Measurements from ENCODE around the gene TEKT1. TPM values are rescaled to one million over a fixed set of nuclear protein-coding genes. Genes with fewer than 3 reads are reported as not detected.
"Not testable (repeated sequence)": the region's sequence is repeated elsewhere in the genome, so short reads cannot be mapped to it uniquely, and the experiment has no call there.

The TEKT1 gene
- polyA plus RNA-seq, 1 donor, result not detected

- no peak for DNase-seq
Observed at GRCh38 chr17:6815775-6816174, 15.8 kb downstream of the TEKT1 start.

GRCh38 chr17:6812295-6812694 lies 19.2 kb downstream of the TEKT1 start:
- DNase-seq, result no peak

- DNase-seq, result no peak
Observed at GRCh38 chr17:6811510-6811909, 20.0 kb downstream of the TEKT1 start.

- no peak for DNase-seq
Observed at GRCh38 chr17:6800422-6801027, 31.0 kb downstream of the TEKT1 start.

GRCh38 chr17:6799738-6800137 lies 31.8 kb downstream of the TEKT1 start:
- DNase-seq, result no peak

- DNase-seq, result no peak
Observed at GRCh38 chr17:6797718-6798351, 33.7 kb downstream of the TEKT1 start.

GRCh38 chr17:6796887-6797490 lies 34.5 kb downstream of the TEKT1 start:
- no peak for DNase-seq

GRCh38 chr17:6796017-6796886 lies 35.3 kb downstream of the TEKT1 start:
- DNase-seq, result no peak

- no peak for DNase-seq
Observed at GRCh38 chr17:6793748-6794493, 37.6 kb downstream of the TEKT1 start.

- DNase-seq, result no peak
Observed at GRCh38 chr17:6789146-6789545, 42.4 kb downstream of the TEKT1 start.

GRCh38 chr17:6787081-6787693 lies 44.3 kb downstream of the TEKT1 start:
- DNase-seq, result no peak

- DNase-seq, result no peak
Observed at GRCh38 chr17:6786618-6787017, 44.9 kb downstream of the TEKT1 start.

GRCh38 chr17:6782244-6782643 lies 49.3 kb downstream of the TEKT1 start:
- DNase-seq, result no peak

- DNase-seq, result no peak
Observed at GRCh38 chr17:6780886-6781285, 50.6 kb downstream of the TEKT1 start.

GRCh38 chr17:6780001-6780400 lies 51.5 kb downstream of the TEKT1 start:
- no peak for DNase-seq

GRCh38 chr17:6779411-6779810 lies 52.1 kb downstream of the TEKT1 start:
- no peak for DNase-seq

GRCh38 chr17:6775871-6776405 lies 55.6 kb downstream of the TEKT1 start, which contains the start of gene FBXO39:
Gene FBXO39 (plus strand): TSS chr17:6776215. CDS start chr17:6779869, 3,654 bp downstream.
- DNase-seq, result no peak

- not testable (repeated sequence) for DNase-seq
Observed at GRCh38 chr17:6774906-6775305, 56.6 kb downstream of the TEKT1 start.

GRCh38 chr17:6772016-6772415 lies 59.5 kb downstream of the TEKT1 start:
- no peak for DNase-seq

- no peak for DNase-seq
Observed at GRCh38 chr17:6768447-6768846, 63.1 kb downstream of the TEKT1 start.

- no peak for DNase-seq
Observed at GRCh38 chr17:6761779-6762178, 69.8 kb downstream of the TEKT1 start.

- DNase-seq, result no peak
Observed at GRCh38 chr17:6757747-6758146, 73.8 kb downstream of the TEKT1 start.

All from hindlimb muscle (tissue), 1 donor.